ENCODE measurements around the gene ALS2.

- no peak for TF ChIP-seq GATA3 (IDR thresholded peaks at IDR 0.05; ENCODE audit: low read depth, low read length)
- no peak for TF ChIP-seq GATA2 (IDR thresholded peaks at IDR 0.05; ENCODE audit: low read depth, low read length)
Measured at GRCh38 chr2:201733544-201733943, 47.2 kb downstream of the ALS2 start.
